H54 (cell line): Measurements from ENCODE around the gene KRTAP4-3.
"Not testable (repeated sequence)": the region's sequence is repeated elsewhere in the genome, so short reads cannot be mapped to it uniquely, and the experiment has no call there.

Experiments
- DNase-seq: peaks from one replicate; pipeline ENCODE4 v3.0.0; 2011; ENCODE audit warnings: low spot score, mixed read lengths; ENCODE audit not compliant: insufficient read length
- FAIRE-seq: peaks from 3 replicates; lab custom pipeline; 2011; peaks lifted over from hg19 to GRCh38; lab: Jason Lieb, UNC
- POLR2A ChIP-seq: IDR thresholded peaks from 2 replicates; pipeline ENCODE4 v1.6.1; 2011; ENCODE audit warnings: low read depth, mild to moderate bottlenecking, low read length

Gene KRTAP4-3

DNA sequence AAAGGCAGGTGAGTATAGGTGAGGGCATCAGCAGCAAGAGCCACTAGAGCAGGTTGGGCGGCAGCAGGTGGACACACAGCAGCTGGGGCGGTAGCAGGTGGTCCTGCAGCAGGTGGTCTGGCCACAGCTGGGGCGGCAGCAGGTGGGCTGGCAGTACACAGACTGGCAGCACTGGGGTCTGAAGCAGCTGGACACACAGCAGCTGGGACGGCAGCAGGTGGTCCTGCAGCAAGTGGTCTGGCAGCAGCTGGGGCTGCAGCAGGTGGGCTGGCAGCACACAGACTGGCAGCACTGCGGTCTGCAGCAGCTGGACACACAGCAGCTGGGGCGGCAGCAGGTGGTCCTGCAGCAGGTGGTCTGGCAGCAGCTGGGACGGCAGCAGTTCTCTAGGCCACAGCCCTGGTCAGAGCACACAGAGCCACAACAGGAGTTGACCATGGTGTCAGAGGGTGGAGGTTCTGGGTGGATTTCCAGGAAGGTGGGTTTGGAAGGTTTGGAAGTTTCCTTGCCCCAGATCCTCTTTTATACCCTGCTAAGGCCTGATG is 9.8 kb upstream of the KRTAP4-3 start, which contains the start of gene KRTAP4-2:
Gene KRTAP4-2 (minus strand): TSS at position 495 of the 545 bp plus-strand sequence. CDS start 57 bp downstream, at position 438.
- no peak for FAIRE-seq
- DNase-seq, result no peak
- no peak for TF ChIP-seq POLR2A

DNA sequence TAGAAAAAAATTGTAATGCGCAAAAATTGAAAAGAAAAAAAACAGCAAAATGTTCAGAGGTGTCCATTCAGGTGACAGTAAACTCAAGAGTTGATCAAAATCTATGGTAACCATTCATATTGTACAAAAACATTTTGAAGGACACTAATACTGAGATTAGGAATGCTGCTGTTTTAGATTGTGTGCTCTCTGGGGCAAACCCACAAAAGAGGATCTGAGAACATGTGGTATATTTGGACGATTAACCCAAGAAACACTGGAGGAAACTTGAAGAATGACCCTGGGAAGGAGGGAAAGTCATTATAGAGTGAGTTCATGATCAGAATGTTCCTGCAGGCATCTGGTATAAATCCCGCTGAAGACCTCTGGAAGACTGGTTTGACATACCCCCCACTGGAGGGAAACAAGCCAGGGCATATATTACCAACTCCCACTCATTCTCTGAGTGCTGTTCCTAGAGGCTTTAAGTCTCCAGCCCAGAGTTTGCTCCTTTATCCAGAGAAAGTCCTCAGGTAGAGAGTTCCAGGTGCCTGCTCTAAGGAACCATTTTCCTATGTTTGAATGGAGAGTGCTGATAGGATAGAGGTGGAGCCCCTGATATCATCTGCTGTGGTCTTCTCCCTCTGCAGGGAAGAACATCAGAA is 8.8 kb upstream of the KRTAP4-3 start:
- no peak for FAIRE-seq
- no peak for TF ChIP-seq POLR2A
- DNase-seq, result no peak

DNA sequence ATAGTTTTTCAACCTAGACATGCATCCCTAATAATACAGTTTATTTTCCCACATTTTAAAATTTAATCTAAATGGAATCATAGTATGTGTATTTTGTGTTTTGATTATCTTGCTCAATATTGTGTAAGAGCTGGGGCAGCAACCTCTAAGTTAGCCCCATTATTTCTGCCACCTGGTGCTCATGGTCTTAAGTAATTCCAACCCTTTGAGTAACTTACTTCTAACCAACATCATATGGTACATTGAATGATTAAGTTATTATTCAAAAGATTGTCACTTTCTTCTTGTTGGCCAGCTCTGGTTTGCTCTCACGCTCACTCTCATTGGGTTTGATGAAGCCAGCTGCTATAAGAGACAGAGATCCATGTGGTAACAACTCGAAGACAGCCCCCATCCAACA is 3.9 kb upstream of the KRTAP4-3 start:
- FAIRE-seq, result no peak
- DNase-seq, result no peak
- no peak for TF ChIP-seq POLR2A

DNA sequence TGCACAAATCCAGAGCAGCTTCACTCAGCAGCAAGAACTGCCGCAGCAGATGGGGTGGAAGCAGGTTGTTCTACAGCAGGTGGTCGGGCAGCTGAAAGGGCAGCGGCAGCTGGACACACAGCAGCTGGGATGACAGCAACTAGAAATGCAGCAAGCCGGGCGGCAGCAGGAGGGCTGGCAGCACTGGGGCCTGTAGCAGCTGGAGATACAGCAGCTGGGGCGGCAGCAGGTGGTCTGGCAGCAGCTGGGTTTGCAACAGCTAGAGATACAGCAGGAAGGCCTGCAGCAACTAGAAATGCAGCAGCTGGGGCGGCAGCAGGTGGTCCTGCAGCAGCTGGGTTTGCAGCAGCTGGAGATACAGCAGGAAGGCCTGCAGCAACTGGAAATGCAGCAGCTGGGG is 460 bp downstream of the KRTAP4-3 start:
- DNase-seq, result no peak
- FAIRE-seq, result no peak
- TF ChIP-seq POLR2A, result no peak

DNA sequence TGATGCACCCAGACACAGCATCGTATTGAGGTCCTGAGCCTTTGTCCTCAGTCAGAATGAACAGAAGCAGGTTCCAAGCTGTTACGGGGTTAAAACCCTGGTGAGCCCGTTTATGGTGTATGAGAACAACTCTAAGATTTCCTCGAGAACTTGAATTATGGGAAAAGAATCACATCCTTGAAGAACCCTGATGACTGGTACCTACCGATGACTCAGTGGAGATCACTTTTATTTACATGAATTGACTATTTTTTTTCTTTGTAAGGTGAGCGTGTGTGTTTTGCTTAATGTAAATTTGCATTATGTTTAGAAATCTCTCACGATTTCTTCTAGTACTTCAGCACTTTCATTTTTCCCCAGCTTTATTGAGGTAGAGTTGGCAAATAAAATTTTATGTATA is 4.2 kb downstream of the KRTAP4-3 start:
- DNase-seq (no peak), FAIRE-seq (peak; percentile 15)
- TF ChIP-seq POLR2A, result no peak

DNA sequence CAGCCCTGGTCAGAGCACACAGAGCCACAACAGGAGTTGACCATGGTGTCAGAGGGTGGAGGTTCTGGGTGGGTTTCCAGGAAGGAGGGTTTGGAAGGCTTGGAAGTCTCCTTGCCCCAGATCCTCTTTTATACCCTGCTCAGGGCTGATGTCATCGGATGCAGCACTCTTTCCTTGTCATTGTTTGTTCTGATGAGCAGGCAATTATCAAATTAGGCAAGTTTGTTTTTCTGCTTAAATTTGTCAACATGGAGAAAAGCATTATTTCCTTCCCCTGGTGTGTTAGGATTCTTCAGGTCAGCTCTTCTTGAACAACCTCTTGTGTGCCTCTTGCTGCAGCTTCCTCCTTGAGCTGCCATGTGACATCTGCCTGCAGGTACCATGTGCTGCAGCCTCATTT is 7.4 kb downstream of the KRTAP4-3 start, which contains the start of gene KRTAP4-4:
Gene KRTAP4-4 (minus strand): TSS at position 101 of the 400 bp plus-strand sequence. CDS start 57 bp downstream, at position 44.
- FAIRE-seq (no peak), DNase-seq (no peak)
- TF ChIP-seq POLR2A, result no peak

DNA sequence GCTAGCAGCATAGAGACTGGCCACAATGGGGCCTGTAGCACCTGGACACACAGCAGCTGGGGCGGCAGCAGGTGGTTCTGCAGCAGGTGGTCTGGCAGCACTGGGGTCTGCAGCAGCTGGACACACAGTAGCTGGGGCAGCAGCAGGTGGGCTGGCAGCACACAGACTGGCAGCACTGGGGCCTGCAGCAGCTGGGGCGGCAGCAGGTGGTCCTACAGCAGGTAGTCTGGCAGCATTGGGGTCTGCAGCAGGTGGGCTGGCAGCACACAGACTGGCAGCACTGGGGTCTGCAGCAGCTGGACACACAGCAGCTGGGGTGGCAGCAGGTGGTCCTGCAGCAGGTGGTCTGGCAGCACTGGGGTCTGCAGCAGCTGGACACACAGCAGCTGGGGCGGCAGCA is 7.8 kb downstream of the KRTAP4-3 start:
- FAIRE-seq, result not testable (repeated sequence)

DNA sequence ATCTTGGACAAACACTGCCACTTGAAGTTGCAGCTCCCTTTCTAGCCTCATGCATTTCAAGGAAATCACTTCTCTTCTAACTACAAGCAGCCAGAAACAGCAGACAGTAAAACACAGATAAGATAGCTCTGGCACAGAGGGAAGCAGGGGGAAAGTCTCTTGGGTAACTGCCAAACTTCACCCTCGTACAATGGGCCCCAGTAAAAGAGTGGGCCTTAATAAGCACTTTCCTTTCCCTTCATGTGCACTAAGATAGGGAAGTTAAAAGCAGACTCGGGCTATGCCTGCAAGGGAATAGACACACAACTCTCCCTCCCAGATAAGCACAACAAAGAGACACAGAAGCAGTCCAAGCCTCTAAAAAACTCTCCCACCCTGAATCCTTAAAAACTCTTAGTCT is 14.2 kb downstream of the KRTAP4-3 start:
- DNase-seq (no peak), FAIRE-seq (no peak)
- TF ChIP-seq POLR2A, result no peak

More for the DNA sequence above, 7.8 kb downstream of the KRTAP4-3 start:
- DNase-seq, result not testable (repeated sequence)

DNA sequence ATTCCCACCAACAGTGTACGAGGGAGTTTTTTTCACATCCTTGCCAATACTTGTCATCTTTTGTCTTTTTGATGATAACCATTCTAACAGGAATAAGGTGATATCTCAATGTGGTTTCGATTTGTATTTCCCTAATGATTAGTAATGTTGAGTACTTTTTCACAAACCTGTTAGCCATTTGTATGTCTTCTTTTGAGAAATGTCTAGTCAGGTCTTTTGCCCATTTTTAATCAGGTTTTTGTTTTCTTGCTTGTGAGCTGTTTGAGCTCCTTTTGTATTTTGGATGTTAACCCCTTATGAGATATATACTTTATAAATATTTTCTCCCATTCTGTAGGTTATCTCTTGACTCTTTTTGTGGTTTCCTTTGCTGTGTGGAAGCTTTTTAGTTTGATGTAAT is 16.5 kb downstream of the KRTAP4-3 start:
- no peak for FAIRE-seq
- TF ChIP-seq POLR2A, result no peak
- no peak for DNase-seq

DNA sequence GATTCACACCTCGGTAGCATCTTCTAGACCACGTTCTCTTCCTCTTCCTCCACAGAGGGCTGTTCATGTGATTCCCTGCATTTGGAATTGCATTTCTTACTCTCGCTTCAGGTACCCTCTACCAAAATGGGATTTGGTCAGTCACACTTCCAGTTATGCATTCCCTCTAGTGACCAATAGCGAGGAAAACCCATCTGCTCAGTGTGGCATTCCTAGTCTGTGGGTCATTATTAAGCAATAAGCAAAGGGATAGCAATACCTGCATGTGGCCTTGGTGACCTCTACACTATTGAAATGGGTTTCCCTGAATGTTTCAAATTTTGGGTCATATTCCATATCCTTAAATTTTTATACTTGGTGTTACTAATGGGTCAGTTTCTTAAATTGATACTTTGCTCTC is 18.0 kb downstream of the KRTAP4-3 start:
- no peak for TF ChIP-seq POLR2A
- DNase-seq (no peak), FAIRE-seq (no peak)

DNA sequence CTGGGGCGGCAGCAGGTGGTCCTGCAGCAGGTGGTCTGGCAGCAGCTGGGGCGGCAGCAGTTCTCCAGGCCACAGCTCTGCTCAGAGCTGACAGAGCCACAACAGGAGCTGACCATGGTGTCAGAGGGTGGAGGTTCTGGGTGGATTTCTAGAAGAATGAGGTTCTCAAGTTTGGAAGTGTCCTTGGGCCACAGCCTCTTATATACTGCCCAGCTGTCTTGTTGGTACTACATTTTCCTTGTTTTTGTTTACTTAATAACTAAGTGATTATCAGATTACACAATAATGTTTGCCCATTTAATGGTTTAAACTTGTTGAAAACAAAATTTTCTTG is 18.4 kb downstream of the KRTAP4-3 start, which contains the start of gene KRTAP4-5:
Gene KRTAP4-5 (minus strand): TSS at position 174 of the 334 bp plus-strand sequence. CDS start 58 bp downstream, at position 116.
- TF ChIP-seq POLR2A, result no peak
- no peak for FAIRE-seq
- no peak for DNase-seq

DNA sequence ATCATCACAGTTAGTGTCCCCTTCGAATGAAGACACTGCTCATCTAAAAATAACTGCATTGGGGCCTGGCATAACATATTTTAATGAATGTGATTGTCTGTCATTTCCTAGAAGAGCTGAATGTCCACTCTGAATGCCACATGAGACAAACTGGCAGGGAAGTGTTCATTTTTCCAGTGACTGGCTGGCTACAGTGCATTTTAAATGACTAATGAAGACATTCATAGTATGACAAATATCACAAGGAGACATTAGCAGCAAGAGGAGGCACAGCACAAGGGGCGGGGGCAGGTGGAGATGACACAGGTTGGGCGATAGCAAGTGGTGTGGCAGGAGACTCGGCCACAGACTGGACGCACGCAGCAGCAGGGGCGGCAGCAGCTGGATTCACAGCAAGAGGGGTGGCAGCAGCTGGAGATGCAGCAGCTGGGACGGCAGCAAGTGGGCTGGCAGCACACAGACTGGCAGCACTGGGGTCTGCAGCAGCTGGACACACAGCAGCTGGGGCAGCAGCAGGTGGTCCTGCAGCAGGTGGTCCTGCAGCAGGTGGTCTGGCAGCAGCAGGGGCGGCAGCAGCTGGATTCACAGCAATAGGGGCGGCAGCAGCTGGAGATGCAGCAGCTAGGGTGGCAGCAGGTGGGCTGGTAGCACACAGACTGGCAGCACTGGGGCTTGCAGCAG is 18.9 kb downstream of the KRTAP4-3 start:
- not testable (repeated sequence) for DNase-seq, FAIRE-seq

DNA sequence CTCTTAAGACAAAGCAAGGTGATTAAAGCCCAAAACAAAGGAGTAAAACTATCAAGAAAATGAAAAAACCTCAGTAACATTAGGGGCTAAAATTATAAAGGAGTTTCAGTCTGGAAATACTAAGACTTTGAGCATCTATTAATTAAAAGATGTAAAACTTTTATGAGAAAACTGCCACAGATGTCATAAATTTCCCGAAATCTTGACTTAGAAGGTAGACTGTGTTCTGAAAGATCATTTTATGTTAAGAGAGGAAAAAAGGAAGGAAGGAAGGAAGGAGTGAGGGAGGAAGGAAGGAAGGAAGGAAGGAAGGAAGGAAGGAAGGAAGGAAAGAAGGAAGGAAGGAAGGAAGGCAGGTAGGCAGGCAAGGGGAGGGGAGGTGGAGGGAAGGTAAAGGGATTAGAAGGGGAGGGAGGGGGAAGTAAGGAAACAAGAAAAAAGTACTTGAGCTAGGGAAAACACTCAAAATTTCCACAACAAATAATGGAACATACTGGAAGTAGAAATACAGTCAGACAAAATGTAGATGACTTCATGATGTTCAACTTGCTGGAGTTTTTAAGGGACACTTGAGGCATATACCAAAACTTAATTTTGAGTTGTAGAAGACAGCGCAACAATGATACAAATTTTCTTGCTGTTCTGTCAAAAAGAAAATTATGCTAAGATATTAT is 20.4 kb downstream of the KRTAP4-3 start:
- TF ChIP-seq POLR2A, result no peak
- DNase-seq, result no peak
- no peak for FAIRE-seq

DNA sequence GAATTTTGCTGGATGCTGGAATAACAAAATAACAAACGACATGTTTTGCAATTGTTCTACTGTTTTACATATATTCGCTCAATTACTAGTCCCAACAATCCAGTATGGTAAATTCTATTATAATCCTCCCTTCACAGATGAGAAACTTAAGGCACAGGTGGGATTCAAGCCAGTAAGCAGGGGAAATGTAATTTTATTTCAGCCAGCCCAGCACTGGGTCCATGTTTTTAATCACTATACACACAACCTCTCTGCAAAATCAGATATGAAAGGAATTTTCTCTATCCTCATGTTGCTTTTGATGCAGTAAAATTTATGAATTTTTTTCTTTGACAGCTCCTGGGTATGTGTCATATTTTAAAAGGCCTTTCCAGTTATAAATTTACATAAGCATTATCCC is 22.8 kb downstream of the KRTAP4-3 start:
- no peak for TF ChIP-seq POLR2A
- FAIRE-seq (no peak), DNase-seq (no peak)

DNA sequence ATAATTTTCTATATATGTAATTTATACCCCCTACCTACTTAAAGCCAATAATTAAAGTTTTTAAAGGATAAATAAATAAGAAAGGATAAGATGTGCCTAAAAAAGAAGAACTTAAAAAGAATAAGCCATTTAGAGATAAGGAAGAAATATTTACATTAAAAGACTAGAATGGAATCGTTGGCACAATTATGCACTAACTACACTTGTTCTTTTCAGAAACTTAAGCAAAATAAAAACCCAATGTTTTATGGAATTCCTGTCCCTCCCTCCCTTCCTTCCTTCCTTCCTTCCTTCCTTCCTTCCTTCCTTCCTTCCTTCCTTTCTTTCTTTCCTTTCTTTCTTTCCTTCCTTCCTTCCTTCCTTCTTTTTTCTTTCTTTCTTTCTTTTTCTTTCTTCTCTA is 23.2 kb downstream of the KRTAP4-3 start:
- TF ChIP-seq POLR2A, result no peak
- no peak for DNase-seq
- no peak for FAIRE-seq
